ENCODE results near the gene CGB7. TPM values are rescaled to one million over a fixed set of nuclear protein-coding genes. Genes with fewer than 3 reads are reported as not detected.

Gene CGB7
- total RNA-seq, 1 donor from 2014 or later, result 7.1 TPM

DNA sequence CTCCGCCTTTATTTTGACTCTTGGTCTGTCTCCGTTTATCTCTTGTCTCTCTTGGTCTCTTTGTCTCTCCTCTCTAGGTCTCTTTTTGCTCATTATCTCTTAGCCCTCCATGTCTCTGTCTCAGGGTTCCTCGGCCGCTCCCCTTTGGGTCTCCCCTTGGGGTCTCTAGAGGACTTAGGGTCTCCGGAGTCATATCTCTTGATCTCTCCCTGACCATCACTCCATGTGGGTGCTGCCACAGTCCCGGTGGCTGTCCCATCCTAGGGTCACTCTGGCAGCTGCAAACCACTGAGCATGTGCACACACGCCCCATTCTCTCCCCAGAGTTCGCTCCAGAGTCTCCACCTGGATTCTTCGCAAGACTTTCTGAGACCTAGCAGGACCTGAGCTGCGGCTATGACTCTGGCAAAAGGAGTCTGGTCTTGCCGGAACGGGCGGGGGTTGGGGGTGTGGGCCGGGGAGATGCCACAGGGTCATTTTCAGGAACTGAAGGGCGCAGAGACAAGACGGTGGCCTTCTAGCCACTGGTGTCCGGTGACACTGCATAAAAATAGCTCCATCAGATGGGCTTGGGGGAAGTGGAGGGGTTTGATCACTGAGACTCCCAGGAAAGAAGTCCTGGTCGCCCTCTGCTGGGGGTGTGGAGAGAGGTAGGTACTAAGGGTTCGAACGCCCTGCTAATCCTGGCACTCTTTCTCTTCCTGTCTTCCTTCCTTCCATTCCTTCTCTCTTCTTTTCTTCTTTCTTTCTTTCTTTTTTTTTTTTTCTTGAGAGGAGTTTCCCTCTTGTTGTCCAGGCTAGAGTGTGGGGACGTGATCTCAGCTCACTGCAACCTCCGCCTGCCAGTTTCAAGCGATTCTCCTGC, 16.2 kb upstream of the CGB7 start:
- DNase-seq (ENCODE audit: low read depth), result no peak
- no peak overlapping the region for H3K27ac Mint-ChIP-seq (ENCODE audit: unreplicated experiment)
- Histone ChIP-seq H3K4me3 (ENCODE audit: insufficient read depth, low read depth, low read length) (no peak overlapping the region), H4K20me1 (ENCODE audit: insufficient read depth, low read length) (no peaks in the 10 kb centered on the region), H3K9me3 (ENCODE audit: insufficient read depth, low read depth, low read length) (peaks cover 8% of the 10 kb centered on the region), H3K36me3 (ENCODE audit: insufficient read depth, low read length) (no peaks in the 10 kb centered on the region), H3K4me2 (ENCODE audit: low read length) (no peak overlapping the region), H3K9ac (ENCODE audit: low read length) (no peak overlapping the region), H3K27ac (ENCODE audit: low read depth, low read length) (no peak overlapping the region), H3K4me1 (ENCODE audit: insufficient read depth, low read length) (peaks cover 8% of the 10 kb centered on the region), H3K27me3 (ENCODE audit: insufficient read depth, low read length) (peaks cover 2% of the 10 kb centered on the region), H3K79me2 (ENCODE audit: insufficient read depth, low read length) (no peaks in the 10 kb centered on the region), H2AFZ (ENCODE audit: low read depth, low read length) (no peak overlapping the region)
- H3K36me3 Mint-ChIP-seq (ENCODE audit: low read depth, unreplicated experiment), result peaks cover 25% of the 10 kb centered on the region
- H3K9me3 Mint-ChIP-seq (ENCODE audit: unreplicated experiment), result peaks cover 24% of the 10 kb centered on the region
- no peak for TF ChIP-seq EZH2 (IDR thresholded peaks at IDR 0.05; ENCODE audit: insufficient read depth, low read length)
- TF ChIP-seq, protein P1, sequence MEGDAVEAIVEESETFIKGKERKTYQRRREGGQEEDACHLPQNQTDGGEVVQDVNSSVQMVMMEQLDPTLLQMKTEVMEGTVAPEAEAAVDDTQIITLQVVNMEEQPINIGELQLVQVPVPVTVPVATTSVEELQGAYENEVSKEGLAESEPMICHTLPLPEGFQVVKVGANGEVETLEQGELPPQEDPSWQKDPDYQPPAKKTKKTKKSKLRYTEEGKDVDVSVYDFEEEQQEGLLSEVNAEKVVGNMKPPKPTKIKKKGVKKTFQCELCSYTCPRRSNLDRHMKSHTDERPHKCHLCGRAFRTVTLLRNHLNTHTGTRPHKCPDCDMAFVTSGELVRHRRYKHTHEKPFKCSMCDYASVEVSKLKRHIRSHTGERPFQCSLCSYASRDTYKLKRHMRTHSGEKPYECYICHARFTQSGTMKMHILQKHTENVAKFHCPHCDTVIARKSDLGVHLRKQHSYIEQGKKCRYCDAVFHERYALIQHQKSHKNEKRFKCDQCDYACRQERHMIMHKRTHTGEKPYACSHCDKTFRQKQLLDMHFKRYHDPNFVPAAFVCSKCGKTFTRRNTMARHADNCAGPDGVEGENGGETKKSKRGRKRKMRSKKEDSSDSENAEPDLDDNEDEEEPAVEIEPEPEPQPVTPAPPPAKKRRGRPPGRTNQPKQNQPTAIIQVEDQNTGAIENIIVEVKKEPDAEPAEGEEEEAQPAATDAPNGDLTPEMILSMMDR (IDR thresholded peaks at IDR 0.05; ENCODE audit: insufficient read depth, low read depth, low read length), result peak; percentile 22
- no peak for FAIRE-seq
- H3K4me3 Mint-ChIP-seq (ENCODE audit: unreplicated experiment), result no peak overlapping the region
- H3K4me1 Mint-ChIP-seq (ENCODE audit: low read depth, unreplicated experiment), result no peaks in the 10 kb centered on the region
- peaks cover 15% of the 10 kb centered on the region for H3K27me3 Mint-ChIP-seq (ENCODE audit: low read depth, unreplicated experiment)

DNA sequence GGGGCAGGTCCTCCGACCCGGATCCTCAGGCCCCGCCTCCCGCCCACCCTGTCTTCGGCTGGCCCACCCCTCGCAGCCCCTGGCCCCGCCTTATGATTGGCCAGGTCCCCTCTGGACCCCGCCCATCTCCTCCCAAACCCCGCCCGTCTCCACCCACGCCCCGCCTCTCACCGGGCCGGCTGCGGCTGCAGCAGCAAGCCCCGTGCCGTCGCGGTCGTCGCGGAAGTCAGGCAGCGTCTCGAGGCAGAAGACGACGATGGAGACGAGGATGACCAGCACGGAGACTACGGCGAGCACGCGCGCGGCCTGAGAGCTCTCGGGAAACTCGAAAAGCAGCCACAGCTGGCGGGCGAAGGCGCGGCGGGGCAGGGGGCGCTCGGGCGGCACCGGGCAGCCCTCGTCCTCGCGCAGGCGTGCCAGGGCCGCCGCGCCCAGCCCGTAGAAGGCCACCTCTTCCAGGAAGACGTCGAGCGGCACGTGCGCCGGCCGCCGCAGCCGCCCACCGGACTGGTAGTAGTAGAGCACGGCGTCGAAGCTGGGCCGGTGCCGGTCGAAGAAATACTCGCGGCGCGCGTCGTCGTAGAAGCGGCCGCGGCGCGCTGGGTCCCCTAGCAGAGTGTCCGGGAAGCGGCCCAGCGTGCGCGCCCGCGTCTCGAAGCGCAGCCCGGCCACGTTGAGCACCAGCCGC, 14.5 kb upstream of the CGB7 start:
- Histone ChIP-seq H3K27ac (ENCODE audit: low read depth, low read length) (no peak overlapping the region), H3K27me3 (ENCODE audit: insufficient read depth, low read length) (peaks cover 2% of the 10 kb centered on the region), H3K79me2 (ENCODE audit: insufficient read depth, low read length) (no peaks in the 10 kb centered on the region), H3K9me3 (ENCODE audit: insufficient read depth, low read depth, low read length) (peaks cover 8% of the 10 kb centered on the region), H3K4me1 (ENCODE audit: insufficient read depth, low read length) (peaks cover 9% of the 10 kb centered on the region), H3K36me3 (ENCODE audit: insufficient read depth, low read length) (no peaks in the 10 kb centered on the region), H3K9ac (ENCODE audit: low read length) (no peak overlapping the region), H4K20me1 (ENCODE audit: insufficient read depth, low read length) (peaks cover 5% of the 10 kb centered on the region), H3K4me3 (ENCODE audit: insufficient read depth, low read depth, low read length) (no peak overlapping the region), H2AFZ (ENCODE audit: low read depth, low read length) (peak overlapping the region; percentile 52), H3K4me2 (ENCODE audit: low read length) (peak overlapping the region; percentile 50)
- Mint-ChIP-seq H3K36me3 (ENCODE audit: low read depth, unreplicated experiment) (peaks cover 27% of the 10 kb centered on the region), H3K27ac (ENCODE audit: unreplicated experiment) (no peak overlapping the region), H3K27me3 (ENCODE audit: low read depth, unreplicated experiment) (peaks cover 17% of the 10 kb centered on the region), H3K4me3 (ENCODE audit: unreplicated experiment) (no peak overlapping the region), H3K4me1 (ENCODE audit: low read depth, unreplicated experiment) (peaks cover 1% of the 10 kb centered on the region), H3K9me3 (ENCODE audit: unreplicated experiment) (peaks cover 26% of the 10 kb centered on the region)
- FAIRE-seq (no peak), DNase-seq (ENCODE audit: low read depth) (no peak)
- TF ChIP-seq, protein P1 (IDR thresholded peaks at IDR 0.05; ENCODE audit: insufficient read depth, low read depth, low read length), result no peak
- TF ChIP-seq EZH2 (IDR thresholded peaks at IDR 0.05; ENCODE audit: insufficient read depth, low read length), result peak; percentile 71

Data from astrocyte (in vitro differentiated cells and primary cell).